ENCODE data around the gene RUFY4.

DNA sequence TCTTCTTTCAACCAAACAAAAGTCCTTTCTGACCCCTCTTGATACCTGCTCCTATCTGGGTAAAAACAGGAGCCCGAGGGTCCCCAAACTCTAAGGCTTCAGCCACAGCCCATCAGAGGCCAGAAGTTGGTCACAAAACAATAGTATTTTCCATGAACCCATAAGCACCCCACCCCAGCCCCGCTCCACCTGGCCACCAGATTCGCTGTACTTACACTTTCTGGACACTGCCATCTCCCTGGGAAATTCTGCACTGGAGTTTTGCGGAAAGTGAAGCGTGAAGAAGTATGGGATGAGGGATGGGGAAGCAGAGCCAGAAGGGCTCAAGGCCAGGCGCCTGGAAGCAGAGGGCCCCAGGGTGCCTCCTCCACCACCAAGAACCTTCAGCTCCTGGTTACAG lies 5.2 kb upstream of the RUFY4 start:
- TF ChIP-seq, protein P1, sequence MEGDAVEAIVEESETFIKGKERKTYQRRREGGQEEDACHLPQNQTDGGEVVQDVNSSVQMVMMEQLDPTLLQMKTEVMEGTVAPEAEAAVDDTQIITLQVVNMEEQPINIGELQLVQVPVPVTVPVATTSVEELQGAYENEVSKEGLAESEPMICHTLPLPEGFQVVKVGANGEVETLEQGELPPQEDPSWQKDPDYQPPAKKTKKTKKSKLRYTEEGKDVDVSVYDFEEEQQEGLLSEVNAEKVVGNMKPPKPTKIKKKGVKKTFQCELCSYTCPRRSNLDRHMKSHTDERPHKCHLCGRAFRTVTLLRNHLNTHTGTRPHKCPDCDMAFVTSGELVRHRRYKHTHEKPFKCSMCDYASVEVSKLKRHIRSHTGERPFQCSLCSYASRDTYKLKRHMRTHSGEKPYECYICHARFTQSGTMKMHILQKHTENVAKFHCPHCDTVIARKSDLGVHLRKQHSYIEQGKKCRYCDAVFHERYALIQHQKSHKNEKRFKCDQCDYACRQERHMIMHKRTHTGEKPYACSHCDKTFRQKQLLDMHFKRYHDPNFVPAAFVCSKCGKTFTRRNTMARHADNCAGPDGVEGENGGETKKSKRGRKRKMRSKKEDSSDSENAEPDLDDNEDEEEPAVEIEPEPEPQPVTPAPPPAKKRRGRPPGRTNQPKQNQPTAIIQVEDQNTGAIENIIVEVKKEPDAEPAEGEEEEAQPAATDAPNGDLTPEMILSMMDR (conservative IDR thresholded peaks at IDR 0.05; ENCODE audit: low read depth in 2 of 2) = no peak
- TF ChIP-seq POLR2AphosphoS5 (IDR thresholded peaks at IDR 0.05; ENCODE audit: low read depth) (no peak), NANOG (IDR thresholded peaks at IDR 0.05; ENCODE audit: borderline replicate concordance) (no peak), EZH2phosphoT487 (IDR thresholded peaks at IDR 0.05; ENCODE audit: unreplicated experiment) (no peak), JUNB (IDR thresholded peaks at IDR 0.05; ENCODE audit: unreplicated experiment) (no peak), CREB1 (CRISPR knock-in tag; IDR thresholded peaks at IDR 0.05; ENCODE audit: low read depth) (no peak), EZH2 (IDR thresholded peaks at IDR 0.05; ENCODE audit: low read depth, unreplicated experiment) (no peak), REST (IDR thresholded peaks at IDR 0.05; ENCODE audit: unreplicated experiment) (no peak), ZNF331 (CRISPR knock-in tag; IDR thresholded peaks at IDR 0.05; ENCODE audit: low read depth) (no peak), ZNF462 (CRISPR knock-in tag; IDR thresholded peaks at IDR 0.05) (no peak), ETS1 (IDR thresholded peaks at IDR 0.05) (no peak)

Measured in GM23338 (cell line).